Upper lobe of left lung (tissue), 4 donors: Measurements from ENCODE around the gene ADAM12.

Source experiments
- CTCF ChIP-seq, 6 experiments: fragments of 450-650 bp in 4 of 6; fragments of 200-600 bp in 2 of 6; sonication (generic) in 2 of 6; IDR thresholded peaks; one replicate each; pipeline ENCODE4 v1.5.1; 2016 to 2019; ENCODE audit warnings: antibody characterized with exemption in 6 of 6
- POLR2A ChIP-seq, 4 donors: fragments of 450-650 bp; IDR thresholded peaks; one replicate each; pipeline ENCODE4 v1.5.1; 2016 to 2017; ENCODE audit warnings: antibody characterized with exemption in 4 of 4, mild to moderate bottlenecking in 2 of 4

- TF ChIP-seq CTCF (IDR thresholded peaks at IDR 0.05) (no peak), POLR2A (IDR thresholded peaks at IDR 0.05) (no peak)
Observed at GRCh38 chr10:125984865-125985495, 403.3 kb downstream of the ADAM12 start.
